Inflammatory macrophage treated with lipopolysaccharide for 1 hour (primary cell): ENCODE measurements around the gene HSPA1L.
"Not testable (repeated sequence)": the region's sequence is repeated elsewhere in the genome, so short reads cannot be mapped to it uniquely, and the experiment has no call there.

ENCODE experiments used
- DNase-seq, 2 donors: peaks; one replicate each; pipeline ENCODE4 v3.0.0-alpha.2; 2020 to 2022

The HSPA1L gene

GRCh38 chr6:31836474-31837368, 21.6 kb upstream of the HSPA1L start:
- peak; percentile 60 to 77 for DNase-seq

- DNase-seq = no peak
These were observed 21.0 kb upstream of the HSPA1L start for GRCh38 chr6:31836047-31836473.

- DNase-seq = peak; percentile 76 to 91
These were observed 19.5 kb upstream of the HSPA1L start for GRCh38 chr6:31834367-31835250.

- DNase-seq = peak; percentile 69 to 76
These were observed 16.5 kb upstream of the HSPA1L start for GRCh38 chr6:31831350-31832215.

- no peak for DNase-seq
These were observed 15.8 kb upstream of the HSPA1L start for GRCh38 chr6:31830886-31831335.

GRCh38 chr6:31829633-31830283, 14.7 kb upstream of the HSPA1L start:
- DNase-seq = peak; percentile 41 to 74

- DNase-seq = peak; percentile 96 to 98
These were observed 12.4 kb upstream of the HSPA1L start, which contains the start of gene HSPA1B for GRCh38 chr6:31827286-31828079. TSS of gene HSPA1B (plus strand) at chr6:31827738. CDS start at chr6:31827951, 213 bp downstream.

GRCh38 chr6:31826793-31827285, 11.8 kb upstream of the HSPA1L start:
- DNase-seq = peak in 1 of 2 donors; percentile 36

GRCh38 chr6:31825553-31825952, 10.5 kb upstream of the HSPA1L start:
- DNase-seq = no peak

- peak in 1 of 2 donors; percentile 35 for DNase-seq
These were observed 8.6 kb upstream of the HSPA1L start for GRCh38 chr6:31823592-31824196.

GRCh38 chr6:31822036-31822821, 7.1 kb upstream of the HSPA1L start:
- DNase-seq = peak; percentile 86 to 97

- DNase-seq = peak; percentile 67 to 76
These were observed 6.4 kb upstream of the HSPA1L start for GRCh38 chr6:31821301-31822035.

GRCh38 chr6:31820399-31820798, 5.3 kb upstream of the HSPA1L start:
- not testable (repeated sequence) for DNase-seq

GRCh38 chr6:31819871-31820299, 4.8 kb upstream of the HSPA1L start:
- no peak for DNase-seq

- not testable (repeated sequence) for DNase-seq
These were observed 2.9 kb upstream of the HSPA1L start for GRCh38 chr6:31817929-31818511.

GRCh38 chr6:31817133-31817928, 2.2 kb upstream of the HSPA1L start:
- peak in 1 of 2 donors; percentile 52 for DNase-seq

GRCh38 chr6:31814677-31815024, 432 bp downstream of the HSPA1L start:
- DNase-seq = peak; percentile 97 to 100
